DND-41 (cell line): ENCODE measurements around the gene WFDC8.

Experiments
- ATAC-seq: fragments of 200-7000 bp; cut with Tn5 transposase; 3 replicates; pipeline ENCODE4 v1.9.1; 2021; ENCODE audit warnings: low read depth; ENCODE audit not compliant: insufficient read depth
- DNase-seq: peaks from one replicate; pipeline ENCODE4 v3.0.0-alpha.2; 2020
- H2AFZ ChIP-seq: 2 replicates; pipeline ENCODE4 v1.6.0; 2012; ENCODE audit warnings: low read depth, low read length
- H3K27ac ChIP-seq: 2 replicates; pipeline ENCODE4 v1.5.1; 2012; ENCODE audit warnings: low read length, inconsistent platforms
- H3K27me3 ChIP-seq: fragments of 200-600 bp; sonication (generic); 2 replicates; pipeline ENCODE4 v1.6.0; 2012; ENCODE audit warnings: low read length, mild to moderate bottlenecking, inconsistent platforms; ENCODE audit not compliant: insufficient read depth, poor library complexity
- H3K36me3 ChIP-seq: 2 replicates; pipeline ENCODE4 v1.5.1; 2012; ENCODE audit warnings: low read length, inconsistent platforms; ENCODE audit not compliant: insufficient read depth
- H3K4me1 ChIP-seq: 2 replicates; pipeline ENCODE4 v1.5.1; 2012; ENCODE audit warnings: mild to moderate bottlenecking, low read length; ENCODE audit not compliant: insufficient read depth
- H3K4me2 ChIP-seq: 2 replicates; pipeline ENCODE4 v1.6.0; 2012; ENCODE audit warnings: mild to moderate bottlenecking, moderate library complexity, low read length, inconsistent platforms; ENCODE audit not compliant: insufficient read depth
- H3K4me3 ChIP-seq, 2 experiments: fragments of 200-600 bp in 1 of 2; shearing (Covaris generic) in 1 of 2; 2 replicates each; pipeline ENCODE4 v1.5.1; 2012 to 2016; ENCODE audit warnings: inconsistent platforms in 2 of 2, low read length in 2 of 2, mild to moderate bottlenecking in 2 of 2, low read depth in 1 of 2, moderate library complexity in 1 of 2
- H3K79me2 ChIP-seq: 2 replicates; pipeline ENCODE4 v1.6.0; 2012; ENCODE audit warnings: low read length, inconsistent platforms; ENCODE audit not compliant: insufficient read depth
- H3K9ac ChIP-seq: 2 replicates; pipeline ENCODE4 v1.6.0; 2012; ENCODE audit warnings: low read depth, mild to moderate bottlenecking, inconsistent platforms, low read length, moderate library complexity
- H3K9me3 ChIP-seq: 2 replicates; pipeline ENCODE4 v1.5.1; 2012; ENCODE audit warnings: low read length, moderate library complexity, mild to moderate bottlenecking, inconsistent platforms; ENCODE audit not compliant: insufficient read depth, severe bottlenecking
- H4K20me1 ChIP-seq: 2 replicates; pipeline ENCODE4 v1.6.0; 2012; ENCODE audit warnings: low read length; ENCODE audit not compliant: insufficient read depth
- EZH2 ChIP-seq: IDR thresholded peaks from 3 replicates; pipeline ENCODE4 v1.6.1; 2012; ENCODE audit warnings: borderline replicate concordance, low read depth, mild to moderate bottlenecking, moderate library complexity, low read length, inconsistent platforms; ENCODE audit not compliant: severe bottlenecking
- TF ChIP-seq, protein P1 (sequence below): IDR thresholded peaks from 2 replicates; pipeline ENCODE4 v1.5.1; 2012; ENCODE audit warnings: borderline replicate concordance, low read length, moderate library complexity, mild to moderate bottlenecking; ENCODE audit not compliant: poor library complexity, severe bottlenecking; ENCODE audit errors: extremely low read depth

Gene WFDC8

DNA sequence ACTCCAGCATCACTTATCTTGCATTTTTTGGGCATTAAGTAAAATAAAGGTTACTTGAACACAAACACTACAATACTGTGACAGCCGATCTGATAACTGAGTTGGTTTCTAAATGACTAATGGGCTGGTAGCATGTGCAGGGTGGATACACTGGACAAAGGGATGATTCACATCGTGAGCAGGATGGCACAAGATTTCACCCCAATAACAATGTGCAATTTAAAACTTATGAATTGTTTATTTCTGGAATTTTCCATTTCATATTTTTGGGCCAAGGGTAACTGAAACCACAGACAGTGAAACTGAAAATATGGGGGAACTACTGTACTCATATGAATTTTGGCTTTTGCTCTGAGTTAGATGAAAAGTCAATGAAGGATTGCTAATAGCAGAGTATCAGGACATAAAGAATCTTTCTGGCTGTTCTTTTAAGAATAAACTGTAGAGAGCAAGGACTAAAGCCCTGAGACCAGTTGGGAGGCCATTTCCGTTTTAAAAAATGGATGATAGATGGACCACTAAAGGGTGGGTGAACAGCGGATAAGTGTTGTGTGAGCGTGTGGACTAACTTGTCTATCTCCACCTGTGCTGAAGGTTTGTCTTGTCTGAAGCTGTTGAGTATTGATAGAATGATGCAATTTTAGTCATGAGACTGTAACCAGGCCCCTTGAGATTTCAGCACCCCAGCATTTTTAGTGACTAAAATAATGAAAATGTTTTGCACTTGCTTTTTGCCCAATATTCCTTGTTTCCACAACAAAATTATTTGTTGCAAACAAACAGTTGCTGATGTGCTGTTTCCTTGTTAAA is 71.9 kb downstream of the WFDC8 start:
- H3K4me1 ChIP-seq, result no peaks in the 10 kb centered on the region
- DNase-seq (no peak), ATAC-seq (no peak)
- no peak for TF ChIP-seq EZH2
- TF ChIP-seq, protein P1, sequence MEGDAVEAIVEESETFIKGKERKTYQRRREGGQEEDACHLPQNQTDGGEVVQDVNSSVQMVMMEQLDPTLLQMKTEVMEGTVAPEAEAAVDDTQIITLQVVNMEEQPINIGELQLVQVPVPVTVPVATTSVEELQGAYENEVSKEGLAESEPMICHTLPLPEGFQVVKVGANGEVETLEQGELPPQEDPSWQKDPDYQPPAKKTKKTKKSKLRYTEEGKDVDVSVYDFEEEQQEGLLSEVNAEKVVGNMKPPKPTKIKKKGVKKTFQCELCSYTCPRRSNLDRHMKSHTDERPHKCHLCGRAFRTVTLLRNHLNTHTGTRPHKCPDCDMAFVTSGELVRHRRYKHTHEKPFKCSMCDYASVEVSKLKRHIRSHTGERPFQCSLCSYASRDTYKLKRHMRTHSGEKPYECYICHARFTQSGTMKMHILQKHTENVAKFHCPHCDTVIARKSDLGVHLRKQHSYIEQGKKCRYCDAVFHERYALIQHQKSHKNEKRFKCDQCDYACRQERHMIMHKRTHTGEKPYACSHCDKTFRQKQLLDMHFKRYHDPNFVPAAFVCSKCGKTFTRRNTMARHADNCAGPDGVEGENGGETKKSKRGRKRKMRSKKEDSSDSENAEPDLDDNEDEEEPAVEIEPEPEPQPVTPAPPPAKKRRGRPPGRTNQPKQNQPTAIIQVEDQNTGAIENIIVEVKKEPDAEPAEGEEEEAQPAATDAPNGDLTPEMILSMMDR, result no peak
- H3K4me2 ChIP-seq, result no peak overlapping the region
- H3K36me3 ChIP-seq, result no peaks in the 10 kb centered on the region
- H3K9ac ChIP-seq, result no peak overlapping the region
- no peaks in the 10 kb centered on the region for H3K9me3 ChIP-seq
- H3K27me3 ChIP-seq, result peaks cover 11% of the 10 kb centered on the region
- H4K20me1 ChIP-seq, result no peaks in the 10 kb centered on the region; the same call in 1 of the 2 replicates
- H2AFZ ChIP-seq, result no peak overlapping the region
- H3K27ac ChIP-seq, result no peak overlapping the region
- no peak overlapping the region for H3K4me3 ChIP-seq
- H3K79me2 ChIP-seq, result no peaks in the 10 kb centered on the region

DNA sequence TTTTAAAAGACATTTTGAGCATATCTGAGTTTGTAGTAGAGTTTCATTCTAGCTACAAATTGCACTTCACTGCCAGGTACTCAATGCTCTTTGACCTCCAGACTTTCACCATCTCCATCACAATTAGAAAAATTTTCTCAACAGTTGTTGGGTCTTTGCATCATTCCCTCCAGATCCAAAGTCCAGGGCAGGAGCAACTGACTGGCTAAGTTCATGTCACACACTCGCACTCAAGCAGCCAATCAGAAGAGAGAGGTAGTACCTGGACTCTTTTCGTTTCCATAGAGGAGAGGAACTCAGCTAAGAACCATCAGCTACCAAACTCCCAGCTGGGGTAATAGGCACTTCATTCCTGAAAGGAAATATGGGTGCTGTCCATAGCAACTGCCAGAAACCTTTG is 72.7 kb downstream of the WFDC8 start:
- no peak for DNase-seq
- no peak overlapping the region for H3K4me2 ChIP-seq
- H3K27me3 ChIP-seq, result peaks cover 12% of the 10 kb centered on the region
- no peak overlapping the region for H3K9ac ChIP-seq
- no peaks in the 10 kb centered on the region for H3K79me2 ChIP-seq
- no peak overlapping the region for H3K27ac ChIP-seq
- no peaks in the 10 kb centered on the region for H3K9me3 ChIP-seq
- H4K20me1 ChIP-seq, result no peaks in the 10 kb centered on the region; the same call in 1 of the 2 replicates
- ATAC-seq, result no peak
- no peaks in the 10 kb centered on the region for H3K36me3 ChIP-seq
- H2AFZ ChIP-seq, result no peak overlapping the region
- H3K4me3 ChIP-seq, result no peak overlapping the region
- no peaks in the 10 kb centered on the region for H3K4me1 ChIP-seq
- TF ChIP-seq, protein P1, result no peak
- TF ChIP-seq EZH2, result no peak

DNA sequence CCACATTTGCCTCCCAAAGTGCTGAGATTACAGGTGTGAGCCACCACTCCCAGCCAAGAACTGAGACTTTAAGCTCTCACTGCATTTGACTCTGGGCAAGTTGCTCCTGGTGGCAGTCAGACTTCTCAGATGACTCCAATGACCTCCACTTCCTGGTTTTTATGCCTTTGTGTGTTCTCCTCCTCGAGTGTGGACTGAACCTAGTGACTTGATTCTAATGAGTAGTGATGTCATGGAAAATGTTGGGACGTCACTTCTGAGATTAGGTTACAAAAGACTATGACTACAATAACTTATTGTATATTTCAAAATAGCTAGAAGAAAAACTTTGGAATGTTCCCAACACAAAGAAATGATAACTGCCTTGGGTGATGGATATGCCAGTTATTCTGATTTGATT is 75.7 kb downstream of the WFDC8 start:
- TF ChIP-seq, protein P1, result no peak
- no peak for TF ChIP-seq EZH2
- Histone ChIP-seq H3K36me3 (no peaks in the 10 kb centered on the region), H3K9me3 (no peaks in the 10 kb centered on the region), H3K4me1 (no peaks in the 10 kb centered on the region), H3K4me2 (no peak overlapping the region), H2AFZ (no peak overlapping the region), H3K9ac (no peak overlapping the region), H3K27ac (no peak overlapping the region), H3K27me3 (peaks cover 25% of the 10 kb centered on the region), H4K20me1 (no peaks in the 10 kb centered on the region; the same call in 1 of the 2 replicates), H3K4me3 (no peak overlapping the region), H3K79me2 (no peaks in the 10 kb centered on the region)
- ATAC-seq (no peak), DNase-seq (no peak)
